A549 (cell line): Measurements from ENCODE around the gene NUDT16. TPM values are rescaled to one million over a fixed set of nuclear protein-coding genes. Genes with fewer than 3 reads are reported as not detected.

Source experiments
- ATAC-seq, 2 experiments: fragments of 200-7000 bp in 1 of 2; fragments of >200 bp in 1 of 2; cut with Nextera tagmentation in 1 of 2; cut with Tn5 transposase in 1 of 2; 3 replicates each; pipeline versions ENCODE4 v1.8.0 to v1.9.1; 2018 to 2020; ENCODE audit warnings: mild to moderate bottlenecking in 1 of 2, moderate library complexity in 1 of 2
- CTCF ChIA-PET: fragments of 300-600 bp; sonication (Branson Sonifier 250); formaldehyde crosslinking; extraction: SDS; loops from one replicate; lab custom pipeline; 2021; ENCODE audit warnings: antibody characterized with exemption, inconsistent platforms; lab: Yijun Ruan, JAX
- POLR2A ChIA-PET: fragments of 350-600 bp; formaldehyde crosslinking; extraction: SDS; loops from one replicate; lab custom pipeline; 2021; ENCODE audit warnings: antibody characterized with exemption, inconsistent platforms; lab: Yijun Ruan, JAX
- DNase-seq, 2 experiments: peaks; one replicate each; pipeline versions ENCODE4 v3.0.0 to v3.0.0-alpha.2; 2011 to 2016; ENCODE audit warnings: low read depth in 1 of 2, low spot score in 1 of 2
- FAIRE-seq: peaks from 2 replicates; lab custom pipeline; 2011; peaks lifted over from hg19 to GRCh38; lab: Jason Lieb, UNC
- H3K27ac ChIP-seq, 2 experiments: fragments of >200 bp; sonication (Bioruptor Twin); formaldehyde crosslinking; 3 replicates each; pipeline ENCODE4 v1.5.1; 2016 to 2017
- H3K4me1 ChIP-seq: fragments of >200 bp; sonication (Bioruptor Twin); formaldehyde crosslinking; 3 replicates; pipeline ENCODE4 v1.6.1; 2016
- H3K4me2 ChIP-seq: fragments of >200 bp; sonication (Bioruptor Twin); formaldehyde crosslinking; 3 replicates; pipeline ENCODE4 v1.6.1; 2016
- H3K4me3 ChIP-seq: fragments of >200 bp; sonication (Bioruptor Twin); formaldehyde crosslinking; 3 replicates; pipeline ENCODE4 v1.5.1; 2016
- H3K9me3 ChIP-seq: fragments of >200 bp; sonication (Bioruptor Twin); formaldehyde crosslinking; 3 replicates; pipeline ENCODE4 v1.6.1; 2016
- BCL3 ChIP-seq: fragments of >200 bp; sonication (Bioruptor Twin); formaldehyde crosslinking; IDR thresholded peaks from 3 replicates; pipeline ENCODE4 v1.6.1; 2016
- CBX2 ChIP-seq: fragments of 200-600 bp; sonication (generic); IDR thresholded peaks from 2 replicates; pipeline ENCODE4 v1.6.1; 2016; ENCODE audit warnings: low read depth, mild to moderate bottlenecking, borderline replicate concordance
- CBX8 ChIP-seq: fragments of 200-600 bp; sonication (generic); IDR thresholded peaks from 2 replicates; pipeline ENCODE4 v1.6.1; 2016
- CHD4 ChIP-seq: fragments of 200-600 bp; sonication (generic); IDR thresholded peaks from 2 replicates; pipeline ENCODE4 v1.6.1; 2016; ENCODE audit warnings: antibody characterized with exemption, mild to moderate bottlenecking, borderline replicate concordance
- EHMT2 ChIP-seq: fragments of 200-600 bp; sonication (generic); IDR thresholded peaks from 2 replicates; pipeline ENCODE4 v1.6.1; 2016; ENCODE audit warnings: antibody characterized with exemption, low read depth, mild to moderate bottlenecking, moderate library complexity
- ELK1 ChIP-seq: fragments of 150-350 bp; IDR thresholded peaks from 2 replicates; pipeline ENCODE4 v1.6.1; 2014; ENCODE audit warnings: low read depth, mild to moderate bottlenecking, low read length
- FOSL2 ChIP-seq, 2 experiments: fragments of 450-650 bp in 1 of 2; fragments of >200 bp in 1 of 2; sonication (Bioruptor Twin) in 1 of 2; formaldehyde crosslinking; IDR thresholded peaks; 2 replicates each; pipeline versions ENCODE4 v1.5.0 to v1.6.1; 2016 to 2020; ENCODE audit warnings: mild to moderate bottlenecking in 1 of 2, moderate library complexity in 1 of 2
- HDAC2 ChIP-seq: fragments of 200-600 bp; sonication (generic); IDR thresholded peaks from 2 replicates; pipeline ENCODE4 v1.6.1; 2016
- HOXA7 ChIP-seq: fragments of 250-450 bp; sonication (Bioruptor Pico); IDR thresholded peaks from 2 replicates; pipeline ENCODE4 v1.5.0; 2020; ENCODE audit warnings: mild to moderate bottlenecking, moderate library complexity
- HOXB13 ChIP-seq: fragments of 250-450 bp; sonication (Bioruptor Pico); IDR thresholded peaks from 2 replicates; pipeline ENCODE4 v1.5.0; 2020; ENCODE audit warnings: low read depth, mild to moderate bottlenecking, moderate library complexity
- HOXB5 ChIP-seq: fragments of 250-450 bp; sonication (Bioruptor Pico); IDR thresholded peaks from 2 replicates; pipeline ENCODE4 v1.5.0; 2020; ENCODE audit warnings: mild to moderate bottlenecking, moderate library complexity
- JUN ChIP-seq, 2 experiments: fragments of >200 bp; sonication (Bioruptor Twin); formaldehyde crosslinking; IDR thresholded peaks; 2 replicates in 1 of 2; 3 replicates in 1 of 2; pipeline ENCODE4 v1.6.1; 2016 to 2017
- KDM5A ChIP-seq: fragments of 200-600 bp; sonication (generic); IDR thresholded peaks from 2 replicates; pipeline ENCODE4 v1.6.1; 2016; ENCODE audit warnings: antibody characterized with exemption, mild to moderate bottlenecking
- MAFK ChIP-seq: fragments of 450-650 bp; IDR thresholded peaks from 2 replicates; pipeline ENCODE4 v1.6.1; 2014; ENCODE audit not compliant: partially characterized antibody
- MYC ChIP-seq: IDR thresholded peaks from 2 replicates; pipeline ENCODE4 v1.6.1; 2012; ENCODE audit warnings: mild to moderate bottlenecking, inconsistent platforms, low read length, improper control_type of control experiment, borderline replicate concordance
- NFE2L2 ChIP-seq: fragments of 150-350 bp; conservative IDR thresholded peaks from 2 replicates; pipeline ENCODE4 v1.6.1; 2014; ENCODE audit warnings: low read length
- PBX3 ChIP-seq: IDR thresholded peaks from 2 replicates; pipeline ENCODE4 v1.6.1; 2012
- RARB ChIP-seq: fragments of 250-450 bp; sonication (Bioruptor Pico); IDR thresholded peaks from 2 replicates; pipeline ENCODE4 v1.8.0; 2021; ENCODE audit warnings: mild to moderate bottlenecking, moderate library complexity
- RCOR1 ChIP-seq: fragments of 150-350 bp; IDR thresholded peaks from 2 replicates; pipeline ENCODE4 v1.6.1; 2014; ENCODE audit warnings: antibody characterized with exemption, low read length, low read depth
- REST ChIP-seq: fragments of 200-600 bp; sonication (generic); IDR thresholded peaks from 2 replicates; pipeline ENCODE4 v1.6.1; 2016; ENCODE audit warnings: antibody characterized with exemption, mild to moderate bottlenecking, moderate library complexity
- RFX5 ChIP-seq: fragments of 450-650 bp; IDR thresholded peaks from 2 replicates; pipeline ENCODE4 v1.7.1; 2014; ENCODE audit warnings: antibody characterized with exemption, mild to moderate bottlenecking, moderate library complexity
- SMC3 ChIP-seq: fragments of >200 bp; sonication (Bioruptor Twin); formaldehyde crosslinking; IDR thresholded peaks from 3 replicates; pipeline ENCODE4 v1.6.1; 2018; ENCODE audit warnings: inconsistent platforms
- SREBF2 ChIP-seq: fragments of 450-650 bp; IDR thresholded peaks from 2 replicates; pipeline ENCODE4 v1.6.1; 2014; ENCODE audit warnings: mild to moderate bottlenecking, moderate library complexity
- TFCP2L1 ChIP-seq: fragments of 250-450 bp; sonication (Bioruptor Pico); IDR thresholded peaks from 2 replicates; pipeline ENCODE4 v1.5.0; 2021; ENCODE audit warnings: mild to moderate bottlenecking
- TP53 ChIP-seq: fragments of 250-450 bp; sonication (Bioruptor Pico); IDR thresholded peaks from 2 replicates; pipeline ENCODE4 v1.5.0; 2021; ENCODE audit warnings: mild to moderate bottlenecking, moderate library complexity
- USF2 ChIP-seq: fragments of 450-650 bp; IDR thresholded peaks from 2 replicates; pipeline ENCODE4 v1.6.1; 2014; ENCODE audit warnings: antibody characterized with exemption
- ZC3H11A ChIP-seq: fragments of 450-650 bp; IDR thresholded peaks from 2 replicates; pipeline ENCODE4 v1.6.1; 2014; ENCODE audit warnings: antibody characterized with exemption, mild to moderate bottlenecking
- WGBS: methylation state at CpG from one replicate; pipeline ENCODE4 v1.1.6; 2017; ENCODE audit errors: missing lambda C conversion rate; 5-methylcytosine and 5-hydroxymethylcytosine counted together
- polyA plus RNA-seq, 4 experiments: library from polyadenylated mRNA; depleted of rRNA in 3 of 4; stranded (reverse); fragments of >200 nt; fragmentation: RNase III in 1 of 4; extraction: RNeasy Plus Mini Kit Qiagen cat#74134 plus additional on column Dnase treatment in 1 of 4; gene quantifications; 2 replicates in 3 of 4; 3 replicates in 1 of 4; pipeline ENCODE4 v1.2.3, GENCODE V29; 2011 to 2017

NUDT16 gene
- polyA plus RNA-seq, 2 of the 4 experiments (the other 2 are of a cell fraction), result 5.6 to 11.2 TPM

- WGBS, result 70% methylated on average over 3 of the region's 3 CpGs
- DNase-seq, result no peak
- FAIRE-seq, result no peak
- POLR2A ChIA-PET, result no interaction called here
- TF ChIP-seq SREBF2 (no peak), TP53 (CRISPR knock-in tag) (no peak), MAFK (no peak), HDAC2 (no peak), USF2 (no peak), ZC3H11A (no peak), REST (no peak), NFE2L2 (no peak), MYC (no peak), HOXA7 (no peak), RCOR1 (no peak), HOXB5 (CRISPR knock-in tag) (no peak)
- TF ChIP-seq, all 56 proteins: peak for 0
- Histone ChIP-seq H3K4me3 (no peak overlapping the region), H3K4me2 (no peak overlapping the region), H3K27ac (no peak overlapping the region), H3K9me3 (no peaks in the 10 kb centered on the region), H3K4me1 (0 out of 3 replicates have a peak, but pooled peaks cover 3% of the 10 kb centered on the region)
- CTCF ChIA-PET, result interaction anchor here (0.6 kb wide), 1 partner anchor 790 kb away, joined by 4 read pairs; no protein-coding TSS in a partner anchor
- ATAC-seq, result no peak
These were observed 42.5 kb upstream of the NUDT16 start for GRCh38 chr3:131338948-131339640.

- DNase-seq (no peak), FAIRE-seq (no peak), ATAC-seq (no peak)
- CTCF ChIA-PET, result interaction anchor here (0.8 kb wide), 1 partner anchor 89 kb away, joined by 3 read pairs; no protein-coding TSS in a partner anchor
- Histone ChIP-seq H3K4me1 (0 out of 3 replicates have a peak, but pooled peaks cover 3% of the 10 kb centered on the region), H3K27ac (no peak overlapping the region), H3K4me3 (no peak overlapping the region), H3K9me3 (no peaks in the 10 kb centered on the region), H3K4me2 (no peak overlapping the region)
- 89% methylated on average over 2 of the region's 2 CpGs for WGBS
- no peak for TF ChIP-seq TFCP2L1 (CRISPR knock-in tag)
- no peak for TF ChIP-seq RFX5
- TF ChIP-seq RCOR1, result no peak
- no peak for TF ChIP-seq JUN (IDR thresholded peaks at IDR 0.05)
- no peak for TF ChIP-seq KDM5A
- TF ChIP-seq EHMT2, result no peak
- no peak for TF ChIP-seq BCL3
- no peak for TF ChIP-seq SMC3
- no peak for TF ChIP-seq PBX3
- no peak for TF ChIP-seq USF2
- TF ChIP-seq RARB (CRISPR knock-in tag), result no peak
- TF ChIP-seq ELK1, result no peak
- no peak for TF ChIP-seq CBX8
- TF ChIP-seq FOSL2 (IDR thresholded peaks at IDR 0.05), result no peak
- no peak for TF ChIP-seq FOSL2 (CRISPR knock-in tag; IDR thresholded peaks at IDR 0.05)
- no peak for TF ChIP-seq MYC
- TF ChIP-seq HDAC2, result no peak
- TF ChIP-seq HOXB13, result no peak
- TF ChIP-seq CHD4, result no peak
- TF ChIP-seq CBX2, result no peak
- POLR2A ChIA-PET, result no interaction called here
These were observed 39.8 kb upstream of the NUDT16 start for GRCh38 chr3:131341761-131342160.
